OCI-LY7 (cell line): ENCODE data around the gene TRMU.

Source experiments
- EZH2phosphoT487 ChIP-seq: fragments of 200-600 bp; sonication (generic); IDR thresholded peaks from 2 replicates; pipeline ENCODE4 v1.6.1; 2018; ENCODE audit warnings: low read depth, borderline replicate concordance, mild to moderate bottlenecking, mixed run types, antibody characterized with exemption, low read length, moderate library complexity, mixed read lengths
- TF ChIP-seq, protein P1 (sequence below): fragments of 200-600 bp; sonication (generic); conservative IDR thresholded peaks from 2 replicates; pipeline ENCODE4 v1.5.1; 2014; ENCODE audit warnings: mild to moderate bottlenecking, antibody characterized with exemption, low read length, moderate library complexity, mixed read lengths

DNA sequence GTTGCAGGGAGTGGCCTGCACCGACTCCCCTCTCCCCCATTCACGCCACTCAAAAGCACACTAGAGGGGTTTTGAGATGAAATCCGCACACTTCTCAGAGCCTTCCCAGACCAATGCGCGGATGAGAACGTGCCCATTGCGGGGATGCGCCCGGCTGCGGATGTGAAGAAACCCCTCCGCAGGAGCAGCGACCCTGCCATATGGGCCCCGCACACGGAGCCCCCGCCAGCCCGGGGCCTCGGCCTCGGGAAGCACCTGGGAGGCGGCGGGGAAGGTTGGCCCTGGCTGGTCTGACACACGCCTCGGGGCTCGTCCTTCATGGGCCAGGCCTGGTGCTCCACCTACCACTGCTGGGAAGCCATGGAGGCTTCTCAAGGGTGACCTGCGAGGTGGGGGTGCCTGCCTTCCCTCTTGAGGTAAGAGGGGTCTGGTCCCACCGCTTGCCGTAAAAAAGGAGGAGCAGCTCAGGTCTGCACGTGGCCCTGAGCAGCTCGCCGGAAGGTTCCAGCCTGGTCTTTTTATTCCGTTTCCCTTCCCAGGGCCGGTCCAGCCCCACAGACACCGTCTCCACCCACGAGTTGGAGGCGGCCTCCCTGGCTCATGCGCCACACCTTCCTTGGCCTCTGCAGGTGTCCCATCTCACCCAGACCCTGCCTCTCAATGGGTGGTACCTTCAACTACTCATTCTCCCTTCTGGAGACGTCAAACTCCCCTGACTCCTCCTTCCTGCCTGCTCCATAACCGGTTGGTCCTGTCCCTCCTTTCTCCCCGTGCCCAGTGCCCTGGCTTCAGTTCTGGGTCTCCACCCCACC lies 39.4 kb downstream of the TRMU start:
- TF ChIP-seq, protein P1, sequence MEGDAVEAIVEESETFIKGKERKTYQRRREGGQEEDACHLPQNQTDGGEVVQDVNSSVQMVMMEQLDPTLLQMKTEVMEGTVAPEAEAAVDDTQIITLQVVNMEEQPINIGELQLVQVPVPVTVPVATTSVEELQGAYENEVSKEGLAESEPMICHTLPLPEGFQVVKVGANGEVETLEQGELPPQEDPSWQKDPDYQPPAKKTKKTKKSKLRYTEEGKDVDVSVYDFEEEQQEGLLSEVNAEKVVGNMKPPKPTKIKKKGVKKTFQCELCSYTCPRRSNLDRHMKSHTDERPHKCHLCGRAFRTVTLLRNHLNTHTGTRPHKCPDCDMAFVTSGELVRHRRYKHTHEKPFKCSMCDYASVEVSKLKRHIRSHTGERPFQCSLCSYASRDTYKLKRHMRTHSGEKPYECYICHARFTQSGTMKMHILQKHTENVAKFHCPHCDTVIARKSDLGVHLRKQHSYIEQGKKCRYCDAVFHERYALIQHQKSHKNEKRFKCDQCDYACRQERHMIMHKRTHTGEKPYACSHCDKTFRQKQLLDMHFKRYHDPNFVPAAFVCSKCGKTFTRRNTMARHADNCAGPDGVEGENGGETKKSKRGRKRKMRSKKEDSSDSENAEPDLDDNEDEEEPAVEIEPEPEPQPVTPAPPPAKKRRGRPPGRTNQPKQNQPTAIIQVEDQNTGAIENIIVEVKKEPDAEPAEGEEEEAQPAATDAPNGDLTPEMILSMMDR = no peak
- TF ChIP-seq EZH2phosphoT487 = no peak
